CD4-positive, alpha-beta T cell treated with Interleukin-21 for 1 hour (primary cell): ENCODE measurements around the gene PNLIP.

ENCODE experiments used
- DNase-seq: peaks from one replicate; pipeline ENCODE4 v3.0.0-alpha.2; 2020

Gene PNLIP

GRCh38 chr10:116587878-116588591 is 42.3 kb downstream of the PNLIP start:
- no peak for DNase-seq

DNA sequence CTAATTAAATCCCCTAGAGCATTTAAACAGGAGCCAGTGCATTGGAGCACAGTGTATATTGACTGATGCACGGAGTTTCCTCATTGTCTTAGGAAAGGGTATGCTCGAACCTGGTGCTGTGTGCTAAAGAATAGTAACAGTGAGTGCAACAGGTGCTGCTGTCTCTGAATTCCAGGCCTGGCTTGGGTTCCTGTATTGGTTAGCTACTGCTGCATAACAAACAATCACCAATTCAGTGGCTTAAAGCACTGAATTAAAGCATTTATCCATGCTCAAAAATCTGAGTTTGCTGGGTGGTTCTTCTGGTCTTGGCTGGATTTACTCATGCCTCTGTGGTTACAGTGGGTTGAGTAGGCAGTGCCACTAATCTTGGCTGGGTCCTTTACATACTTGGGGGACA is 43.3 kb downstream of the PNLIP start:
- no peak for DNase-seq

- no peak for DNase-seq
These were observed 44.2 kb downstream of the PNLIP start for GRCh38 chr10:116589926-116590325.

- no peak for DNase-seq
These were observed 45.1 kb downstream of the PNLIP start, which contains the start of gene PNLIPRP1 for GRCh38 chr10:116590590-116591444. Gene PNLIPRP1 (plus strand): TSS chr10:116590959. CDS start chr10:116591130, 171 bp downstream.

GRCh38 chr10:116593139-116593740 is 47.5 kb downstream of the PNLIP start:
- no peak for DNase-seq

GRCh38 chr10:116594525-116595035 is 48.8 kb downstream of the PNLIP start:
- no peak for DNase-seq

DNA sequence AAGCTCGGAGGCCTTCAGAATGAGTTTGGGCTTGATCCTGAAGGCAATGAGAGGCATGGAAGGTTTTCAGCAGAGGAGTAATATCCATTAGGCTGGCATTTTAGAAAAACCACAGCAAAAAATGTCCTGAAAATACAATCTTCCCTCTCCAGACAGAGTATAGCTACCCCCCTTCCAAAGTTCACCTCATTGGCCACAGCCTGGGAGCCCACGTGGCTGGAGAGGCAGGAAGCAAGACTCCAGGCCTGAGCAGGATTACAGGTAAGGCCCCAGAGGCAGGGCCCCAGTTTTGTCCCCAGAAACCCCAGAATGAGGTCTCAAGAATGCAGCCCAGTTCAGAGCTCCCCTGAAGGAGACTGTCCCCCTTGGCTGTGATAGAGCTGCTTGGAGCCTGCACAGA is 50.3 kb downstream of the PNLIP start:
- DNase-seq: no peak

- DNase-seq: no peak
These were observed 51.8 kb downstream of the PNLIP start for GRCh38 chr10:116597543-116597942.

GRCh38 chr10:116598329-116598728 is 52.6 kb downstream of the PNLIP start:
- no peak for DNase-seq

- no peak for DNase-seq
These were observed 54.3 kb downstream of the PNLIP start for GRCh38 chr10:116599991-116600390.

GRCh38 chr10:116602648-116603400 is 57.1 kb downstream of the PNLIP start:
- DNase-seq: no peak

DNA sequence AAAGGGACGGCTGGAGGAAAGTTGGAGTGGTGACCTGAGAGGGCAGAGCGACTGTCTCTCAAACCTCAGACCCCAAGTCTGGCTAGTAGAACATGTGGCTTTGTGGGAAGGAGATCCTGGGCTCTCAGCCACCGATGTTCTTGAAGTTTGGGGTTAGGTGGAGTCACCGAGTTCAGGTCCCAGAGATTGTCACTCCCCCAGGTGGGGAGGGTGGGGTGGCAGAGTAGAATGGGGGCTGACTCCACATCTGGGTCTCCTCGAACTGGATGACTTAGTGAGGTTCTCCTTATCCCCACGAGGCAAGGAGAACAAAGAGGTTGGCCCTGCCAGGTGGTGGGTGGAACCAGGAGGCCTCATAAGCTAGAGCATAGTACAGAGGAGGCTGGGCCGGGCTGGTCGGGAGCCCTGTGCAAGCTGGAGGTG is 60.3 kb downstream of the PNLIP start:
- DNase-seq: no peak

GRCh38 chr10:116607336-116607735 is 61.6 kb downstream of the PNLIP start:
- no peak for DNase-seq

DNA sequence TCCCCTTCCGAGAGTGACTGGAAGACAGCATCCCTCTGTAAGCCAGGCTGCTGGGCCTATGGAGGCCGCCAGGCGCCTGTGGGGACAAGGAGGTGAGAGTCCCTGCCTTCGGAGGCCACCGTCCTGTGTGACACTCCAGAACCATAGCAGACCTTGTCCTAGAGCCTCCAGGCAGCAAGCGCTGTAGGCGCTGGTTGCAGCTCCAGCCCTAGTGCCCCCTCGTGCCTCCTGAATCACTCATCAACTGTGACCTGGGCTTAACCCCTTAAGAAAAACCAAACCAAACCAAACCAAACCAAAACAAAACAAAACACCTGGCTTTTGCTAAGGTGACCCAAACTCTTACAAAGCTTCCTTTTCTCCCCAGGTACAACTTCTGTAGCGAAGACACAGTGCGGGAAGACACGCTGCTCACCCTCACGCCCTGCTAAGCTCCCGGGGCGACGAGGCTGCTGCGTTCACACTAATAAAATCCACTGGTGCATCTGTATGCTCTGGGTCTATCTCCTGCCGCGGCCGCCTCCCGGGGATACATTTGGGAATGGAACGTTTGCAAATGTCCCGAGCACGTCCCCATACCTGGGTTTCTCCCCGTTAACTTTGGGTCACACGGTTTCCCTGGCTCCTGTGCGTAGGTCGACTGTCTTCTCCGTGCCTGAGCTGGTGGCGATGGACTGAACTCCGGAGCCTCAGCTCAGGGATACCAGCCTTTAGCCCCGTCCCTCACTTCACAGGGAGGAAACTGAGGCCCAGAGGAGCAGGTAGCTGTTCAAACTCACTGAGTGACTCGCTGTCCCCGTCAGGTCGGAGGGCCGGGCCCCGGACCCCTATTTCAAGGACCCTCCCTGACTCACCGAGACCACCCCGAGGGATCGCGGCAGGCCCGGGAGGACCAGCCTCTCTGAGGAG is 63.2 kb downstream of the PNLIP start:
- no peak for DNase-seq

- no peak for DNase-seq
These were observed 64.9 kb downstream of the PNLIP start for GRCh38 chr10:116610443-116611152.

GRCh38 chr10:116611153-116611545 is 65.4 kb downstream of the PNLIP start:
- DNase-seq: no peak

GRCh38 chr10:116612107-116612769 is 66.5 kb downstream of the PNLIP start:
- DNase-seq: no peak

GRCh38 chr10:116613471-116613870 is 67.7 kb downstream of the PNLIP start:
- no peak for DNase-seq

GRCh38 chr10:116614796-116615195 is 69.1 kb downstream of the PNLIP start:
- DNase-seq: no peak

GRCh38 chr10:116615199-116615776 is 69.6 kb downstream of the PNLIP start:
- DNase-seq: no peak
